Epithelial cell of proximal tubule (primary cell): ENCODE data around the gene METRNL. TPM values are rescaled to one million over a fixed set of nuclear protein-coding genes. Genes with fewer than 3 reads are reported as not detected.

Source experiments
- DNase-seq: peaks from one replicate; pipeline ENCODE4 v3.0.0-alpha.2; 2011; ENCODE audit warnings: low read depth
- H3K4me3 ChIP-seq: 2 replicates; pipeline ENCODE4 v1.5.1; 2011; ENCODE audit warnings: low read depth, mild to moderate bottlenecking, low read length
- CTCF ChIP-seq: conservative IDR thresholded peaks from 2 replicates; pipeline ENCODE4 v1.5.1; 2012; ENCODE audit warnings: low read depth, mild to moderate bottlenecking, low read length
- total RNA-seq: library from RNA; depleted of rRNA; stranded (reverse); fragments of >200 nt; gene quantifications from 2 replicates; pipeline ENCODE4 v1.2.3, GENCODE V29; 2015

METRNL gene
- total RNA-seq, 1 donor from 2014 or later = 11.9 TPM

GRCh38 chr17:83125515-83126274, 46.3 kb downstream of the METRNL start:
- TF ChIP-seq CTCF = no peak
- DNase-seq = no peak
- H3K4me3 ChIP-seq = no peak overlapping the region

- no peak for TF ChIP-seq CTCF
- H3K4me3 ChIP-seq = no peak overlapping the region
- no peak for DNase-seq
These were observed 46.9 kb downstream of the METRNL start for GRCh38 chr17:83126275-83126811.

- TF ChIP-seq CTCF = no peak
- DNase-seq = no peak
These were observed 48.2 kb downstream of the METRNL start for GRCh38 chr17:83127431-83128160.

GRCh38 chr17:83128306-83129240, 49.2 kb downstream of the METRNL start:
- no peak for TF ChIP-seq CTCF
- H3K4me3 ChIP-seq = no peak overlapping the region
- DNase-seq = no peak

More at GRCh38 chr17:83127431-83128160, 48.2 kb downstream of the METRNL start:
- no peak overlapping the region for H3K4me3 ChIP-seq

- H3K4me3 ChIP-seq = no peak overlapping the region
- TF ChIP-seq CTCF = no peak
- DNase-seq = no peak
These were observed 50.3 kb downstream of the METRNL start for GRCh38 chr17:83129676-83130075.

GRCh38 chr17:83131401-83132011, 52.1 kb downstream of the METRNL start:
- no peak for DNase-seq

More at GRCh38 chr17:83131401-83132011, 52.1 kb downstream of the METRNL start:
- TF ChIP-seq CTCF = no peak
- no peak overlapping the region for H3K4me3 ChIP-seq
